PC-3 (cell line): ENCODE data around the gene SLC25A24. TPM values are rescaled to one million over a fixed set of nuclear protein-coding genes. Genes with fewer than 3 reads are reported as not detected.
A peak's percentile ranks its signal among the peaks of the same experiment; 100 is the strongest.
"Not testable (repeated sequence)": the region's sequence is repeated elsewhere in the genome, so short reads cannot be mapped to it uniquely, and the experiment has no call there.

ENCODE experiments used
- ATAC-seq: fragments of 200-7000 bp; cut with Tn5 transposase; 2 replicates; pipeline ENCODE4 v1.9.1; 2020; ENCODE audit warnings: mild to moderate bottlenecking, moderate library complexity
- BruUV-seq: library from RNA; stranded (reverse); fragments of 400-500 nt; replicated peaks from 2 replicates; lab custom pipeline; 2021; lab: Mats Ljungman, UMichigan
- CTCF ChIA-PET: fragments of 300-600 bp; sonication (Branson Sonifier 250); formaldehyde crosslinking; loops from one replicate; lab custom pipeline; 2022; ENCODE audit warnings: antibody characterized with exemption; lab: Charles Lee
- POLR2A ChIA-PET: fragments of 300-600 bp; sonication (Branson Sonifier 250); formaldehyde crosslinking; loops from one replicate; lab custom pipeline; 2022; ENCODE audit warnings: antibody characterized with exemption; ENCODE audit not compliant: unreplicated experiment; lab: Charles Lee
- DNase-seq: peaks from one replicate; pipeline ENCODE4 v3.0.0-alpha.2; 2015
- H2AFZ ChIP-seq: fragments of 300-600 bp; sonication (generic); 2 replicates; pipeline ENCODE4 v1.6.0; 2016; ENCODE audit warnings: antibody characterized with exemption, low read length
- H3F3A ChIP-seq: fragments of 300-600 bp; sonication (generic); one replicate; pipeline ENCODE4 v1.6.0; 2017; ENCODE audit warnings: antibody characterized with exemption, low read length, control low read depth, mild to moderate bottlenecking; ENCODE audit not compliant: unreplicated experiment
- H3K27ac ChIP-seq: fragments of 300-600 bp; sonication (generic); 2 replicates; pipeline ENCODE4 v1.5.1; 2016; ENCODE audit warnings: mild to moderate bottlenecking, low read length
- H3K27me3 ChIP-seq: fragments of 300-600 bp; sonication (generic); 2 replicates; pipeline ENCODE4 v1.6.1; 2016; ENCODE audit warnings: low read length, mixed read lengths
- H3K36me3 ChIP-seq: fragments of 300-600 bp; sonication (generic); 2 replicates; pipeline ENCODE4 v1.6.1; 2016; ENCODE audit warnings: low read depth, mixed run types, low read length, mixed read lengths
- H3K4me1 ChIP-seq: fragments of 300-600 bp; sonication (generic); 2 replicates; pipeline ENCODE4 v1.5.1; 2016; ENCODE audit warnings: low read length; ENCODE audit not compliant: insufficient read depth
- H3K4me2 ChIP-seq: fragments of 300-600 bp; sonication (generic); 2 replicates; pipeline ENCODE4 v1.6.0; 2016; ENCODE audit warnings: low read length
- H3K4me3 ChIP-seq: fragments of 300-600 bp; sonication (generic); 2 replicates; pipeline ENCODE4 v1.5.1; 2016; ENCODE audit warnings: mild to moderate bottlenecking, low read length, mixed read lengths
- H3K79me2 ChIP-seq: fragments of 300-600 bp; sonication (generic); 2 replicates; pipeline ENCODE4 v1.6.1; 2017; ENCODE audit warnings: low read length, mixed read lengths
- H3K9ac ChIP-seq: fragments of 300-600 bp; sonication (generic); 2 replicates; pipeline ENCODE4 v1.6.0; 2016; ENCODE audit warnings: mild to moderate bottlenecking, low read length
- H3K9me2 ChIP-seq: fragments of 300-600 bp; sonication (generic); replicated peaks from 2 replicates; pipeline ENCODE4 v1.6.1; 2016; ENCODE audit warnings: mixed run types, low read length, mixed read lengths
- H3K9me3 ChIP-seq: fragments of 300-600 bp; sonication (generic); 2 replicates; pipeline ENCODE4 v1.6.1; 2016; ENCODE audit warnings: low read length, mixed read lengths
- H4K20me1 ChIP-seq: fragments of 300-600 bp; sonication (generic); 2 replicates; pipeline ENCODE4 v1.6.1; 2016; ENCODE audit warnings: low read length, mixed read lengths
- CTCF ChIP-seq: fragments of 300-600 bp; sonication (generic); conservative IDR thresholded peaks from 2 replicates; pipeline ENCODE4 v1.5.1; 2017; ENCODE audit warnings: antibody characterized with exemption, low read depth, mild to moderate bottlenecking, low read length
- EZH2 ChIP-seq: fragments of 300-600 bp; sonication (generic); IDR thresholded peaks from one replicate; pipeline ENCODE4 v1.6.1; 2017; ENCODE audit warnings: antibody characterized with exemption, mild to moderate bottlenecking, low read length; ENCODE audit not compliant: unreplicated experiment
- EZH2phosphoT487 ChIP-seq: fragments of 300-600 bp; sonication (generic); IDR thresholded peaks from 2 replicates; pipeline ENCODE4 v1.6.1; 2018; ENCODE audit warnings: mild to moderate bottlenecking, antibody characterized with exemption, low read length, borderline replicate concordance
- intact Hi-C: fragments of 100-400 bp; cut with micrococcal nuclease; formaldehyde crosslinking; loops from 2 replicates; pipeline ENCODE4 v1.9.0; 2023
- total RNA-seq: library from RNA; depleted of rRNA; stranded (reverse); fragments of >200 nt; gene quantifications from 2 replicates; pipeline ENCODE4 v1.2.3, GENCODE V29; 2014

SLC25A24 gene
- total RNA-seq, 1 experiment from 2014 or later = 30.3 TPM

GRCh38 chr1:108216028-108216890 lies 16.1 kb upstream of the SLC25A24 start:
- peak overlapping the region; percentile 63 for H3K9ac ChIP-seq
- CTCF ChIA-PET, H3K79me2 ChIP-seq, H3K9me3 ChIP-seq, H4K20me1 ChIP-seq, H3K36me3 ChIP-seq, H3K27me3 ChIP-seq, intact Hi-C loops, H3K9me2 ChIP-seq, H3F3A ChIP-seq, BruUV-seq: not testable (repeated sequence)
- ATAC-seq = peak; percentile 39
- H3K4me3 ChIP-seq = peak overlapping the region; percentile 50; the same call in 1 of the 2 replicates
- H3K4me1 ChIP-seq = peaks cover 23% of the 10 kb centered on the region
- H3K27ac ChIP-seq = peak overlapping the region; percentile 96
- peak; percentile 42 for DNase-seq
- POLR2A ChIA-PET = interaction anchor here (0.6 kb wide), 1 partner anchor 476 kb away, joined by 3 read pairs; the partner anchor contains the start of gene PRPF38B
- H2AFZ ChIP-seq = peak overlapping the region; percentile 48; the same call in 1 of the 2 replicates
- H3K4me2 ChIP-seq = peak overlapping the region; percentile 86

- H3F3A ChIP-seq, H3K9me2 ChIP-seq, H3K4me3 ChIP-seq, BruUV-seq, POLR2A ChIA-PET, H3K27me3 ChIP-seq, intact Hi-C loops, H2AFZ ChIP-seq, H4K20me1 ChIP-seq, H3K36me3 ChIP-seq, H3K9me3 ChIP-seq, H3K79me2 ChIP-seq: not testable (repeated sequence)
- peak; percentile 66 for TF ChIP-seq CTCF
- Histone ChIP-seq H3K27ac (peak overlapping the region; percentile 79), H3K4me2 (peak overlapping the region; percentile 69), H3K4me1 (peaks cover 23% of the 10 kb centered on the region), H3K9ac (peak overlapping the region; percentile 53)
- CTCF ChIA-PET = interaction anchor here (0.6 kb wide), 1 partner anchor 101 kb away, joined by 3 read pairs; no protein-coding TSS in a partner anchor
- peak; percentile 69 for DNase-seq
- peak; percentile 42 for ATAC-seq
Measured at GRCh38 chr1:108214641-108215465, 14.7 kb upstream of the SLC25A24 start.

- BruUV-seq = no TSS peak
- Histone ChIP-seq H3K79me2 (no peaks in the 10 kb centered on the region), H4K20me1 (no peaks in the 10 kb centered on the region), H3F3A (no peaks in the 10 kb centered on the region), H3K9ac (no peak overlapping the region), H3K4me3 (no peak overlapping the region), H3K27me3 (no peaks in the 10 kb centered on the region), H2AFZ (no peak overlapping the region), H3K36me3 (no peaks in the 10 kb centered on the region), H3K4me1 (peaks cover 7% of the 10 kb centered on the region), H3K27ac (no peak overlapping the region), H3K9me2 (no peaks in the 10 kb centered on the region), H3K4me2 (no peak overlapping the region), H3K9me3 (no peaks in the 10 kb centered on the region)
- TF ChIP-seq EZH2phosphoT487 (no peak), CTCF (no peak), EZH2 (no peak)
- CTCF ChIA-PET = no interaction called here
- intact Hi-C loops = no loop called here
- POLR2A ChIA-PET = no interaction called here
- no peak for ATAC-seq
- no peak for DNase-seq
Measured at GRCh38 chr1:108211014-108211413, 10.9 kb upstream of the SLC25A24 start.
